HEK293 (cell line): ENCODE measurements around the gene TRIB2.

Experiments
- CTCF ChIA-PET: fragments of 350-600 bp; formaldehyde crosslinking; extraction: SDS; loops from one replicate; lab custom pipeline; 2021; ENCODE audit warnings: antibody characterized with exemption; lab: Yijun Ruan, JAX
- POLR2A ChIA-PET: fragments of 300-600 bp; formaldehyde crosslinking; extraction: SDS; loops from one replicate; lab custom pipeline; 2020; ENCODE audit warnings: antibody characterized with exemption, inconsistent platforms; lab: Yijun Ruan, JAX
- H3K27ac ChIP-seq: fragments of 200-500 bp; sonication (Bioruptor generic); 2 replicates; pipeline ENCODE4 v1.5.1; 2014; ENCODE audit warnings: low read depth, low read length, control low read depth, inconsistent platforms; ENCODE audit errors: extremely low read depth
- H3K36me3 ChIP-seq, 2 experiments: fragments of 200-500 bp in 1 of 2; sonication (Bioruptor generic) in 1 of 2; 1 replicate in 1 of 2; 2 replicates in 1 of 2; pipeline ENCODE4 v1.5.1; 2014 to 2017; ENCODE audit warnings: inconsistent platforms in 2 of 2, low read length in 2 of 2; ENCODE audit not compliant: control insufficient read depth in 2 of 2, insufficient read depth in 1 of 2
- H3K4me1 ChIP-seq: fragments of 200-500 bp; sonication (Bioruptor generic); 2 replicates; pipeline ENCODE4 v1.5.1; 2014; ENCODE audit warnings: mild to moderate bottlenecking, low read length, inconsistent platforms; ENCODE audit not compliant: control insufficient read depth, insufficient read depth
- H3K4me3 ChIP-seq: 2 replicates; pipeline ENCODE4 v1.5.1; 2011; ENCODE audit warnings: low read depth, mild to moderate bottlenecking, control low read depth, low read length, moderate library complexity
- H3K9me3 ChIP-seq: fragments of 200-500 bp; sonication (Bioruptor generic); 2 replicates; pipeline ENCODE4 v1.5.1; 2014; ENCODE audit warnings: low read depth, low read length, inconsistent platforms; ENCODE audit not compliant: control insufficient read depth, insufficient read depth
- KLF9 ChIP-seq: fragments of 450-650 bp; formaldehyde crosslinking; IDR thresholded peaks from 2 replicates; pipeline ENCODE4 v1.5.1; 2016; ENCODE audit warnings: missing biosample characterization, missing genetic modification characterization, low read depth
- RBAK ChIP-seq: fragments of 450-650 bp; formaldehyde crosslinking; IDR thresholded peaks from 2 replicates; pipeline ENCODE4 v1.5.1; 2016; ENCODE audit warnings: missing biosample characterization, missing genetic modification characterization
- REPIN1 ChIP-seq: fragments of 450-650 bp; formaldehyde crosslinking; IDR thresholded peaks from 2 replicates; pipeline ENCODE4 v1.5.1; 2017; ENCODE audit warnings: missing biosample characterization, missing genetic modification characterization, low read depth
- SALL2 ChIP-seq: fragments of 450-650 bp; formaldehyde crosslinking; IDR thresholded peaks from 2 replicates; pipeline ENCODE4 v1.5.0; 2017; ENCODE audit warnings: missing biosample characterization, mild to moderate bottlenecking, missing genetic modification characterization, borderline replicate concordance
- SETDB1 ChIP-seq: IDR thresholded peaks from one replicate; pipeline ENCODE4 v1.6.1; 2017; ENCODE audit warnings: mild to moderate bottlenecking, low read length, moderate library complexity, mixed read lengths; ENCODE audit not compliant: insufficient read length
- ZBTB17 ChIP-seq: fragments of 450-650 bp; formaldehyde crosslinking; IDR thresholded peaks from 2 replicates; pipeline ENCODE4 v1.5.1; 2016; ENCODE audit warnings: missing biosample characterization, missing genetic modification characterization
- ZEB2 ChIP-seq: fragments of 450-650 bp; formaldehyde crosslinking; IDR thresholded peaks from 2 replicates; pipeline ENCODE4 v1.5.1; 2016; ENCODE audit warnings: missing biosample characterization, missing genetic modification characterization
- ZNF112 ChIP-seq: fragments of 450-650 bp; formaldehyde crosslinking; IDR thresholded peaks from 2 replicates; pipeline ENCODE4 v1.5.0; 2017; ENCODE audit warnings: missing biosample characterization, missing genetic modification characterization
- ZNF174 ChIP-seq: fragments of 450-650 bp; formaldehyde crosslinking; IDR thresholded peaks from 2 replicates; pipeline ENCODE4 v1.5.0; 2017; ENCODE audit warnings: missing biosample characterization, mild to moderate bottlenecking, missing genetic modification characterization
- ZNF423 ChIP-seq: fragments of 450-650 bp; formaldehyde crosslinking; IDR thresholded peaks from 2 replicates; pipeline ENCODE4 v1.5.1; 2016; ENCODE audit warnings: missing biosample characterization, missing genetic modification characterization
- ZNF544 ChIP-seq: fragments of 450-650 bp; formaldehyde crosslinking; IDR thresholded peaks from 2 replicates; pipeline ENCODE4 v1.5.0; 2017; ENCODE audit warnings: missing biosample characterization, missing genetic modification characterization
- ZNF548 ChIP-seq: fragments of 450-650 bp; formaldehyde crosslinking; IDR thresholded peaks from 2 replicates; pipeline ENCODE4 v1.5.1; 2016; ENCODE audit warnings: missing biosample characterization, missing genetic modification characterization
- ZNF670 ChIP-seq: fragments of 450-650 bp; formaldehyde crosslinking; IDR thresholded peaks from 2 replicates; pipeline ENCODE4 v1.5.1; 2016; ENCODE audit warnings: missing biosample characterization, missing genetic modification characterization, low read depth
- ZNF843 ChIP-seq: fragments of 450-650 bp; formaldehyde crosslinking; IDR thresholded peaks from 2 replicates; pipeline ENCODE4 v1.5.1; 2016; ENCODE audit warnings: missing biosample characterization, missing genetic modification characterization
- TF ChIP-seq, protein P1 (sequence below): fragments of 450-650 bp; formaldehyde crosslinking; IDR thresholded peaks from 2 replicates; pipeline ENCODE4 v1.5.1; 2016; ENCODE audit warnings: missing biosample characterization, missing genetic modification characterization
- TF ChIP-seq, protein P2 (sequence below): fragments of 450-650 bp; formaldehyde crosslinking; optimal IDR thresholded peaks from 2 replicates; pipeline ENCODE3; 2016; ENCODE audit warnings: missing biosample characterization, mild to moderate bottlenecking, missing genetic modification characterization
- TF ChIP-seq, protein P3 (sequence below): fragments of 450-650 bp; formaldehyde crosslinking; IDR thresholded peaks from 2 replicates; pipeline ENCODE4 v1.5.1; 2016; ENCODE audit warnings: missing biosample characterization, missing genetic modification characterization
- TF ChIP-seq, protein P4 (sequence below): fragments of 450-650 bp; formaldehyde crosslinking; IDR thresholded peaks from 2 replicates; pipeline ENCODE4 v1.5.1; 2016; ENCODE audit warnings: missing biosample characterization, missing genetic modification characterization

TRIB2 gene

DNA sequence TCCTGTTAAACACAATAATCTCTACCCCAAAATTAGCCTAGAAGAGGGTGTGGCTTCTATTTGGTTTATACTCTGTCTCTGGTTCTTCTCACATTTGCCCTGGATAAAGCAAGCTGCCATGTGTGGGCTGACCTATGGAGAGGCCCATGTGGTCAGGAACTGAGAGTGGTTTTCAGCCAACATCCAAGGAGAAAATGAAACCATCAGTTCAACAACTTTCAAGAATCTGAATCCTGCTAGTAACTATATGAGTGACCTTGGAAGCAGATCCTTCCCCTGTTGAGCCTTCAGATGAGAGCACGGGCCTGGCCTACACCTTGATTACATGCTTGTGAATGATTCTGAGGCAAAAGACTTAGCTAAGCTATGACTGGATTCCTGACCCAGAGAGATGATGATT, 11.5 kb upstream of the TRIB2 start:
- TF ChIP-seq ZNF174 = no peak
- TF ChIP-seq, protein P1, sequence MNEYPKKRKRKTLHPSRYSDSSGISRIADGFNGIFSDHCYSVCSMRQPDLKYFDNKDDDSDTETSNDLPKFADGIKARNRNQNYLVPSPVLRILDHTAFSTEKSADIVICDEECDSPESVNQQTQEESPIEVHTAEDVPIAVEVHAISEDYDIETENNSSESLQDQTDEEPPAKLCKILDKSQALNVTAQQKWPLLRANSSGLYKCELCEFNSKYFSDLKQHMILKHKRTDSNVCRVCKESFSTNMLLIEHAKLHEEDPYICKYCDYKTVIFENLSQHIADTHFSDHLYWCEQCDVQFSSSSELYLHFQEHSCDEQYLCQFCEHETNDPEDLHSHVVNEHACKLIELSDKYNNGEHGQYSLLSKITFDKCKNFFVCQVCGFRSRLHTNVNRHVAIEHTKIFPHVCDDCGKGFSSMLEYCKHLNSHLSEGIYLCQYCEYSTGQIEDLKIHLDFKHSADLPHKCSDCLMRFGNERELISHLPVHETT (tag by site-specific recombination) = no peak
- no peak for TF ChIP-seq ZNF670
- no peak for TF ChIP-seq ZEB2 (tag by site-specific recombination)
- peak; percentile 39 for TF ChIP-seq SETDB1
- TF ChIP-seq ZNF548 (tag by site-specific recombination) = no peak
- TF ChIP-seq, protein P2, sequence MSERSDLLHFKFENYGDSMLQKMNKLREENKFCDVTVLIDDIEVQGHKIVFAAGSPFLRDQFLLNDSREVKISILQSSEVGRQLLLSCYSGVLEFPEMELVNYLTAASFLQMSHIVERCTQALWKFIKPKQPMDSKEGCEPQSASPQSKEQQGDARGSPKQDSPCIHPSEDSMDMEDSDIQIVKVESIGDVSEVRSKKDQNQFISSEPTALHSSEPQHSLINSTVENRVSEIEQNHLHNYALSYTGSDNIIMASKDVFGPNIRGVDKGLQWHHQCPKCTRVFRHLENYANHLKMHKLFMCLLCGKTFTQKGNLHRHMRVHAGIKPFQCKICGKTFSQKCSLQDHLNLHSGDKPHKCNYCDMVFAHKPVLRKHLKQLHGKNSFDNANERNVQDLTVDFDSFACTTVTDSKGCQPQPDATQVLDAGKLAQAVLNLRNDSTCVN (tag by site-specific recombination) = no peak
- no peaks in the 10 kb centered on the region for H3K36me3 ChIP-seq
- no peak overlapping the region for H3K27ac ChIP-seq
- CTCF ChIA-PET = interaction anchor here (1.0 kb wide), 1 partner anchor 11 kb away, joined by 3 read pairs; no protein-coding TSS in a partner anchor
- POLR2A ChIA-PET = interaction anchor here (1.1 kb wide), 1 partner anchor 10 kb away, joined by 3 read pairs; no protein-coding TSS in a partner anchor
- H3K9me3 ChIP-seq = no peaks in the 10 kb centered on the region
- no peaks in the 10 kb centered on the region for H3K4me1 ChIP-seq
- H3K4me3 ChIP-seq = no peak overlapping the region

DNA sequence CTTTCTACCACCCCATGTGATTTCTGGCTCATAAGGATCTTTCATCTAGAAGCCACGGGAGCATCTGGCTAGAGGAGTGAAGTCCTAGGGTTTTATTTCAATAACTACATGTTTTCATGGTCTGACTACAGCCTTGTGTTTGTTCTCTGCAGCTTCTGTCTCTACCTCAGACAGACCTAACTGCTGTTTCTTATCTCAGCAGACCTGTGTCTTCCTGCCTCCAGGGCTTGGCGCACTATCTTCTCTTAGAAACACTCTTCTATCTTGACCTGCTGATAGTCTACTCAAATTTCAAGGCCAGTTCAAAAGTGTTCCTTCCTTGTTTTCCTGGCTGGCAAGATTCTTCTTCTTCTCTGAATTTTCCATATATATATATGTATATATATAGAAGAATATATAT, 11.0 kb upstream of the TRIB2 start:
- Histone ChIP-seq H3K4me3 (no peak overlapping the region), H3K9me3 (no peaks in the 10 kb centered on the region), H3K36me3 (no peaks in the 10 kb centered on the region), H3K4me1 (no peaks in the 10 kb centered on the region), H3K27ac (no peak overlapping the region)
- ChIA-PET POLR2A (interaction anchor here (1.1 kb wide), 1 partner anchor 10 kb away, joined by 3 read pairs; no protein-coding TSS in a partner anchor), CTCF (interaction anchor here (1.0 kb wide), 1 partner anchor 10 kb away, joined by 3 read pairs; no protein-coding TSS in a partner anchor)
- TF ChIP-seq ZNF544 (tag by site-specific recombination) (no peak), REPIN1 (tag by site-specific recombination) (no peak), ZNF423 (tag by site-specific recombination) (no peak), SALL2 (tag by site-specific recombination) (no peak), KLF9 (tag by site-specific recombination) (no peak), ZNF112 (tag by site-specific recombination) (no peak), ZNF843 (tag by site-specific recombination) (no peak), ZBTB17 (tag by site-specific recombination) (no peak), RBAK (tag by site-specific recombination) (no peak)
- TF ChIP-seq, protein P3, sequence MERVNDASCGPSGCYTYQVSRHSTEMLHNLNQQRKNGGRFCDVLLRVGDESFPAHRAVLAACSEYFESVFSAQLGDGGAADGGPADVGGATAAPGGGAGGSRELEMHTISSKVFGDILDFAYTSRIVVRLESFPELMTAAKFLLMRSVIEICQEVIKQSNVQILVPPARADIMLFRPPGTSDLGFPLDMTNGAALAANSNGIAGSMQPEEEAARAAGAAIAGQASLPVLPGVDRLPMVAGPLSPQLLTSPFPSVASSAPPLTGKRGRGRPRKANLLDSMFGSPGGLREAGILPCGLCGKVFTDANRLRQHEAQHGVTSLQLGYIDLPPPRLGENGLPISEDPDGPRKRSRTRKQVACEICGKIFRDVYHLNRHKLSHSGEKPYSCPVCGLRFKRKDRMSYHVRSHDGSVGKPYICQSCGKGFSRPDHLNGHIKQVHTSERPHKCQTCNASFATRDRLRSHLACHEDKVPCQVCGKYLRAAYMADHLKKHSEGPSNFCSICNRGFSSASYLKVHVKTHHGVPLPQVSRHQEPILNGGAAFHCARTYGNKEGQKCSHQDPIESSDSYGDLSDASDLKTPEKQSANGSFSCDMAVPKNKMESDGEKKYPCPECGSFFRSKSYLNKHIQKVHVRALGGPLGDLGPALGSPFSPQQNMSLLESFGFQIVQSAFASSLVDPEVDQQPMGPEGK (tag by site-specific recombination) = no peak
- TF ChIP-seq, protein P4, sequence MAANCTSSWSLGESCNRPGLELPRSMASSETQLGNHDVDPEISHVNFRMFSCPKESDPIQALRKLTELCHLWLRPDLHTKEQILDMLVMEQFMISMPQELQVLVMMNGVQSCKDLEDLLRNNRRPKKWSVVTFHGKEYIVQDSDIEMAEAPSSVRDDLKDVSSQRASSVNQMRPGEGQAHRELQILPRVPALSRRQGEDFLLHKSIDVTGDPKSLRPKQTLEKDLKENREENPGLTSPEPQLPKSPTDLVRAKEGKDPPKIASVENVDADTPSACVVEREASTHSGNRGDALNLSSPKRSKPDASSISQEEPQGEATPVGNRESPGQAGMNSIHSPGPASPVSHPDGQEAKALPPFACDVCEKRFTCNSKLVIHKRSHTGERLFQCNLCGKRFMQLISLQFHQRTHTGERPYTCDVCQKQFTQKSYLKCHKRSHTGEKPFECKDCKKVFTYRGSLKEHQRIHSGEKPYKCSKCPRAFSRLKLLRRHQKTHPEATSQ (tag by site-specific recombination) = no peak
- TF ChIP-seq, protein P1 (tag by site-specific recombination) = no peak
